ENCODE data around the gene CIAO3. TPM values are rescaled to one million over a fixed set of nuclear protein-coding genes. Genes with fewer than 3 reads are reported as not detected.

CIAO3 gene
- total and polyA plus RNA-seq, 10 of the 15 experiments (the other 5 are each of a cell fraction or from before 2014, with no cell fraction given): 1.4 to 37.5 (median 30.8) TPM

DNA sequence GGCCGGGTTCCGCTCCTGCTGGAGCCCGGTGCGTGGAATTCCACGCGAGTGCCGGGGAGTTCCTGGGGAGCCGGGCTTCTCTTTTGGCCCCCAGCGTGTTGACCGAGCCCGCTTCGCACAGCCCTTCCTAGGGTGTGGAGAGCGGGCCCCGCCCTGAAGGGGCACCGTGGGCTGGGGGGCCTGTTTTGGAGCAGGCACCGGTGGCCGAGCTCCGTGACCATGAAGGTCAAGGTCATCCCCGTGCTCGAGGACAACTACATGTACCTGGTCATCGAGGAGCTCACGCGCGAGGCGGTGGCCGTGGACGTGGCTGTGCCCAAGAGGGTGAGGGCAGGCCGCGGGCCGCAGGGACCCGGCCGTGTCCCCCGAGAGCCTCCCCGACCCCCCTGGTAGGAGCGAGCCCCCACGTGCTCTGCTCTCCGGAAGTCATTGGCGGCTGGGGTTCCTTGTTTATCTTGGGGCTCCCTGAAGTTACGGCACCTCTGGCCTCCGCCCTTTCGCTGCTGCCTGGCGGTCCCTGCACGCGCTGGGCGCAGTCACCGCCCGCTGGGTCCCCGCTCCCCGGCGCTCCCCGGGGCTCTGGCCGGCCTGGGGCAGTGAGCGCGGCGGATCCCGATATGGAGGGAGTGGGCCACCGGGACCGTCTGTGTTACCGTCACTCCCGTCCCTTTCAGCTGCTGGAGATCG is 13.4 kb downstream of the CIAO3 start:
- ChIA-PET RAD21 (ENCODE audit: unreplicated experiment) (interaction anchor here (0.7 to 1.2 kb wide), 4 partner anchors 7 to 996 kb away, joined by 3 to 8 read pairs (median 4); partner anchors contain the start of genes CHTF18 and RPUSD1), SMC1A (ENCODE audit: uncharacterized antibody, unreplicated experiment) (no interaction called here), POLR2A (interaction anchor here (1.1 to 6.3 kb wide), 4 partner anchors 8 to 91 kb away, joined by 3 to 60 read pairs (median 7); partner anchors contain the start of gene CIAO3), CTCF (no interaction called here)
- FAIRE-seq (peak; percentile 18), ATAC-seq (peak; percentile 33), DNase-seq (ENCODE audit: low read depth, low spot score) (no peak)
- TF ChIP-seq IKZF1 (conservative IDR thresholded peaks at IDR 0.05): peak; percentile 28
- no peak for TF ChIP-seq LARP7 (IDR thresholded peaks at IDR 0.05)
- TF ChIP-seq PAX5 (IDR thresholded peaks at IDR 0.05; ENCODE audit: borderline replicate concordance, low read depth, low read length): no peak
- 0 out of 2 replicates have a peak, but pooled peaks have one; percentile 31 for TF ChIP-seq HDGF (IDR thresholded peaks at IDR 0.05)
- peak; percentile 95 for TF ChIP-seq BACH1 (IDR thresholded peaks at IDR 0.05; ENCODE audit: borderline replicate concordance)
- TF ChIP-seq, protein P1, sequence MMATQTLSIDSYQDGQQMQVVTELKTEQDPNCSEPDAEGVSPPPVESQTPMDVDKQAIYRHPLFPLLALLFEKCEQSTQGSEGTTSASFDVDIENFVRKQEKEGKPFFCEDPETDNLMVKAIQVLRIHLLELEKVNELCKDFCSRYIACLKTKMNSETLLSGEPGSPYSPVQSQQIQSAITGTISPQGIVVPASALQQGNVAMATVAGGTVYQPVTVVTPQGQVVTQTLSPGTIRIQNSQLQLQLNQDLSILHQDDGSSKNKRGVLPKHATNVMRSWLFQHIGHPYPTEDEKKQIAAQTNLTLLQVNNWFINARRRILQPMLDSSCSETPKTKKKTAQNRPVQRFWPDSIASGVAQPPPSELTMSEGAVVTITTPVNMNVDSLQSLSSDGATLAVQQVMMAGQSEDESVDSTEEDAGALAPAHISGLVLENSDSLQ (IDR thresholded peaks at IDR 0.05): peak; percentile 6; the same call in 1 of the 2 replicates
- TF ChIP-seq, protein P2, sequence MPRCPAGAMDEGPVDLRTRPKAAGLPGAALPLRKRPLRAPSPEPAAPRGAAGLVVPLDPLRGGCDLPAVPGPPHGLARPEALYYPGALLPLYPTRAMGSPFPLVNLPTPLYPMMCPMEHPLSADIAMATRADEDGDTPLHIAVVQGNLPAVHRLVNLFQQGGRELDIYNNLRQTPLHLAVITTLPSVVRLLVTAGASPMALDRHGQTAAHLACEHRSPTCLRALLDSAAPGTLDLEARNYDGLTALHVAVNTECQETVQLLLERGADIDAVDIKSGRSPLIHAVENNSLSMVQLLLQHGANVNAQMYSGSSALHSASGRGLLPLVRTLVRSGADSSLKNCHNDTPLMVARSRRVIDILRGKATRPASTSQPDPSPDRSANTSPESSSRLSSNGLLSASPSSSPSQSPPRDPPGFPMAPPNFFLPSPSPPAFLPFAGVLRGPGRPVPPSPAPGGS (IDR thresholded peaks at IDR 0.05; ENCODE audit: borderline replicate concordance, insufficient read depth, low read depth, low read length, poor library complexity, severe bottlenecking): no peak
- no peak for TF ChIP-seq RAD21 (IDR thresholded peaks at IDR 0.05; ENCODE audit: insufficient read depth, low read depth, low read length)
- peak; percentile 42 for TF ChIP-seq POLR2AphosphoS5 (IDR thresholded peaks at IDR 0.05; ENCODE audit: low read length)
- no peak for TF ChIP-seq CEBPB (IDR thresholded peaks at IDR 0.05; ENCODE audit: borderline replicate concordance in 1 of 2, low read depth in 2 of 2, low read length in 2 of 2)
- 0 out of 2 replicates have a peak, but pooled peaks have one; percentile 26 for TF ChIP-seq DPF2 (IDR thresholded peaks at IDR 0.05)
- peak; percentile 70 for TF ChIP-seq NR2F1 (conservative IDR thresholded peaks at IDR 0.05)
- TF ChIP-seq BHLHE40 (IDR thresholded peaks at IDR 0.05; ENCODE audit: borderline replicate concordance in 1 of 2, low read depth in 2 of 2, low read length in 1 of 2): peak in 1 of 2 experiments; percentile 39; a peak in 2 of 4 replicates
- TF ChIP-seq KAT2A (conservative IDR thresholded peaks at IDR 0.05; ENCODE audit: control insufficient read depth, low read depth, low read length): no peak
- 0 out of 2 replicates have a peak, but pooled peaks have one; percentile 21 for TF ChIP-seq NBN (IDR thresholded peaks at IDR 0.05)
- no peak for TF ChIP-seq MEF2A (IDR thresholded peaks at IDR 0.05; ENCODE audit: insufficient read depth, low read depth, low read length)
- H3K9me3 ChIP-seq (replicated peaks; ENCODE audit: control insufficient read depth, insufficient read depth, low read length): no peaks in the 10 kb centered on the region
- WGBS (ENCODE audit: insufficient coverage, insufficient replicate concordance, low lambda C conversion rate, missing lambda C conversion rate): 1% methylated on average over 56 of the region's 61 CpGs
- intact Hi-C loops (cut with micrococcal nuclease; ENCODE audit: unreplicated experiment): no loop called here
- peak overlapping the region; percentile 73 for H3K9ac ChIP-seq (ENCODE audit: control insufficient read depth, insufficient read depth, low read length)
- no peaks in the 10 kb centered on the region for H3K27me3 ChIP-seq (replicated peaks in 1 of 2; ENCODE audit: control insufficient read depth in 2 of 2, insufficient read depth in 2 of 2, low read length in 1 of 2)
- peak overlapping the region; percentile 37 for H2AFZ ChIP-seq (ENCODE audit: control insufficient read depth, low read depth, low read length)
- H4K20me1 ChIP-seq (ENCODE audit: control insufficient read depth, insufficient read depth): no peaks in the 10 kb centered on the region
- H3K4me1 ChIP-seq (ENCODE audit: control insufficient read depth, insufficient read depth, low read length): peaks cover 13% of the 10 kb centered on the region
- in situ Hi-C loops (cut with MboI): no loop called here
- TSS peak; percentile 68 for BruUV-seq (replicated peaks)
- H3K4me2 ChIP-seq (ENCODE audit: control insufficient read depth, insufficient read depth): peak overlapping the region; percentile 100
- no peaks in the 10 kb centered on the region; the same call in 1 of the 2 replicates for H3K79me2 ChIP-seq (ENCODE audit: control insufficient read depth, insufficient read depth, low read length)
- peaks cover 0 to 2% of the 10 kb centered on the region in 2 experiments; a peak in 3 of 4 replicates for H3K36me3 ChIP-seq (ENCODE audit: control insufficient read depth in 2 of 2, insufficient read depth in 2 of 2, low read length in 1 of 2)
- H3K4me3 ChIP-seq: peak overlapping the region; percentile 87
- peak overlapping the region; percentile 74 for H3K27ac ChIP-seq (ENCODE audit: control insufficient read depth, insufficient read depth)

Measured in GM12878 (cell line).